ENCODE results near the gene LTBP3.

Gene LTBP3

GRCh38 chr11:65492387-65492636 lies 65.8 kb downstream of the LTBP3 start:
- no peak for TF ChIP-seq L3MBTL2 (conservative IDR thresholded peaks at IDR 0.05)
- no peak for TF ChIP-seq NFRKB (IDR thresholded peaks at IDR 0.05)
- TF ChIP-seq PKNOX1 (IDR thresholded peaks at IDR 0.05), result no peak
- no peak for TF ChIP-seq ARNT (IDR thresholded peaks at IDR 0.05)
- TF ChIP-seq ELF4 (IDR thresholded peaks at IDR 0.05), result no peak
- no peak for TF ChIP-seq SP1 (IDR thresholded peaks at IDR 0.05)
- TF ChIP-seq SUZ12 (IDR thresholded peaks at IDR 0.05), result no peak
- TF ChIP-seq TARDBP (IDR thresholded peaks at IDR 0.05), result no peak
- no peak for TF ChIP-seq HDGF (IDR thresholded peaks at IDR 0.05; ENCODE audit: borderline replicate concordance)
- TF ChIP-seq BHLHE40 (IDR thresholded peaks at IDR 0.05; ENCODE audit: borderline replicate concordance), result no peak
- CTCF ChIA-PET, result interaction anchor here (0.5 to 2.1 kb wide), 3 partner anchors 21 to 396 kb away, joined by 3 to 8 read pairs (median 7); partner anchors contain the start of gene FIBP

DNA sequence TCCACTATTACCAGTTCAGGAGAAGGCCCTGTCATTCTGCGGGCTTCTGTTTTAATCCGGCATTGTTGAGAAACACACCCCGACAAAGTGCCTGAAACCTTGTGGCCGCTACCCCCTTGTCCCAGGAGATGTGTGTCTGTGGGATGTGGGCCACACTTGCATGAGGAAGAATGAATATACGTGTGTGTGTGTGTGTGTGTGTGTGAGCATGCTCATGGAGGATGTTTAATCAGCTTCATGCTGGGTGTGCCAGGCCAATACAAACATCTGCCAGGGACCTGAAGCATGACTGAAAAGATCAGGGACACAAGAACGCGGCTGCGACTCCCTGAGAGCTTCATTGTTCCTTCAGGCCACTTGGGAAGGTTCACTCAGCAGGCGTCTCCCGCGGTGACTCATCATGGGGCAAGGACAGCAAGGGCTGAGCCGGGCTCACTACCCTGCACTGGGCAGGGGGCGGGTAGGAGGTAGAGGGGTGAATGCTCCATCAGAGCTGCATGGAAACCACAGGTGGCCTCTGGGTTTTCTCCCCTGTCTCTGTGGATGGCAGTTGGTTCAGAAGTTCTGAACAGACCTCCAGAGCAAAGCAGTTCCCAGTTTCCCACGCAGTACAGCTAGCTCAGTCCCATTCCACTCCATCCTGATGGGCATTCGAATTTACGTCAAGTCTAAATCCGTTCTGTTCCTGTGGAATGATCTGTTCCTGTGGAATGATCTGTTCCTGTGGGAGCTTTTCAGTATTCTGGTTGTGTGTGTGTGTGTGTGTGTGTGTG lies 66.4 kb downstream of the LTBP3 start:
- DNase-seq (ENCODE audit: extremely low spot score), result no peak
- TF ChIP-seq BHLHE40 (IDR thresholded peaks at IDR 0.05; ENCODE audit: borderline replicate concordance) (no peak), ELF4 (IDR thresholded peaks at IDR 0.05) (no peak), FOXA1 (IDR thresholded peaks at IDR 0.05) (no peak), FOXK2 (IDR thresholded peaks at IDR 0.05) (no peak), CTBP1 (IDR thresholded peaks at IDR 0.05; ENCODE audit: borderline replicate concordance) (no peak), NFRKB (IDR thresholded peaks at IDR 0.05) (no peak), ZNF384 (IDR thresholded peaks at IDR 0.05) (no peak), PKNOX1 (IDR thresholded peaks at IDR 0.05) (no peak), L3MBTL2 (conservative IDR thresholded peaks at IDR 0.05) (no peak), SUZ12 (IDR thresholded peaks at IDR 0.05) (no peak), TARDBP (IDR thresholded peaks at IDR 0.05) (no peak), HDGF (IDR thresholded peaks at IDR 0.05; ENCODE audit: borderline replicate concordance) (no peak), FOXM1 (IDR thresholded peaks at IDR 0.05; ENCODE audit: borderline replicate concordance) (no peak), LEF1 (IDR thresholded peaks at IDR 0.05; ENCODE audit: borderline replicate concordance) (no peak), ARNT (IDR thresholded peaks at IDR 0.05) (no peak), SP1 (IDR thresholded peaks at IDR 0.05) (no peak)
- ChIA-PET CTCF (interaction anchor here (0.5 to 2.1 kb wide), 5 partner anchors 13 to 396 kb away, joined by 3 to 8 read pairs (median 5); partner anchors contain the start of gene FIBP), POLR2A (interaction anchor here (1.2 to 29.4 kb wide), 7 partner anchors 11 to 158 kb away, joined by 3 to 1783 read pairs (median 5); partner anchors contain the start of genes DPF2, MALAT1 and NEAT1)

More at GRCh38 chr11:65492387-65492636, 65.8 kb downstream of the LTBP3 start:
- no peak for DNase-seq (ENCODE audit: extremely low spot score)
- POLR2A ChIA-PET, result interaction anchor here (1.2 to 29.4 kb wide), 6 partner anchors 11 to 159 kb away, joined by 3 to 1783 read pairs (median 300); partner anchors contain the start of genes DPF2, MALAT1 and NEAT1

- no peak for TF ChIP-seq L3MBTL2 (conservative IDR thresholded peaks at IDR 0.05)
- no peak for TF ChIP-seq ZNF384 (IDR thresholded peaks at IDR 0.05)
- TF ChIP-seq SP1 (IDR thresholded peaks at IDR 0.05), result no peak
- no peak for TF ChIP-seq PKNOX1 (IDR thresholded peaks at IDR 0.05)
- no peak for TF ChIP-seq FOXA1 (IDR thresholded peaks at IDR 0.05)
- TF ChIP-seq LEF1 (IDR thresholded peaks at IDR 0.05; ENCODE audit: borderline replicate concordance), result no peak
- TF ChIP-seq CTBP1 (IDR thresholded peaks at IDR 0.05; ENCODE audit: borderline replicate concordance), result no peak
- no peak for TF ChIP-seq HDGF (IDR thresholded peaks at IDR 0.05; ENCODE audit: borderline replicate concordance)
- TF ChIP-seq NFRKB (IDR thresholded peaks at IDR 0.05), result no peak
- no peak for TF ChIP-seq SUZ12 (IDR thresholded peaks at IDR 0.05)
These were observed 67.0 kb downstream of the LTBP3 start for GRCh38 chr11:65491163-65491465.

DNA sequence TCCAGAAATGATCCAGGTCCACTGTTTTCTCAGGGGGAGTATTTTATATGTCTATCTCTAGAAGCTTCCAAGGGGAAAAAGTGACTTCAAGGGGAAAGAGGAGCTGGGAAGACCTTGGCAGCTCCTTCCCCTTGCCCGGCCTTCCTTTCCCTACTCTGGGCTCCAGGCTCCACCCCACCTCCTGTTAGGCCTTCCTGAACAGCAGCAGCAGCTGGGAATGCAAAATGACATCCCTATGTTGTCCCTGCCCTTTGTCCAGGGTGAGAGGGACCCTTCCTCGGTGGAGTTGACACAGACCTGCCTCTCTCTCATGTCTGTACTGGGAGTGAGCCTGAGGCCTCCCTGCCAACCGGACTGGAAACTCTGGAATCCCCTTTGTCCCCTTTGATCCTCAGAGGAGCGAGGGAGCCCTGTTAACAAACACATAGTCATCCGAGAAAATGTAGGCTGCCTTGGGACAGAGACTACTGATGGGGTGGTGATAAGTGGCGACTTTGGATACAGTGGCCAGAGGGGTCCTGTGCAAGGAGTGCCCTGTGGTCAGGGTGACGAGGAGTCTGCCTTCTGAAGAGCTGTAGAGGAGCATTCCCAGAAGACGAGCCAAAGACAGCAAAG lies 68.3 kb downstream of the LTBP3 start:
- ChIA-PET CTCF (interaction anchor here (1.1 to 3.2 kb wide), 4 partner anchors 9 to 20 kb away, joined by 3 to 13 read pairs (median 4); partner anchors contain the start of gene MALAT1), POLR2A (interaction anchor here (12.7 to 29.4 kb wide), 3 partner anchors 13 to 67 kb away, joined by 594 to 1783 read pairs (median 1436); partner anchors contain the start of genes MALAT1 and NEAT1)
- no peak for DNase-seq (ENCODE audit: extremely low spot score)
- TF ChIP-seq FOXM1 (IDR thresholded peaks at IDR 0.05; ENCODE audit: borderline replicate concordance), result no peak

More at GRCh38 chr11:65491163-65491465, 67.0 kb downstream of the LTBP3 start:
- ChIA-PET POLR2A (interaction anchor here (1.2 to 29.4 kb wide), 6 partner anchors 12 to 68 kb away, joined by 3 to 1783 read pairs (median 300); partner anchors contain the start of genes MALAT1 and NEAT1), CTCF (interaction anchor here (0.9 to 2.1 kb wide), 3 partner anchors 12 to 74 kb away, joined by 3 to 8 read pairs (median 5); no protein-coding TSS in a partner anchor)
- DNase-seq (ENCODE audit: extremely low spot score), result no peak

DNA sequence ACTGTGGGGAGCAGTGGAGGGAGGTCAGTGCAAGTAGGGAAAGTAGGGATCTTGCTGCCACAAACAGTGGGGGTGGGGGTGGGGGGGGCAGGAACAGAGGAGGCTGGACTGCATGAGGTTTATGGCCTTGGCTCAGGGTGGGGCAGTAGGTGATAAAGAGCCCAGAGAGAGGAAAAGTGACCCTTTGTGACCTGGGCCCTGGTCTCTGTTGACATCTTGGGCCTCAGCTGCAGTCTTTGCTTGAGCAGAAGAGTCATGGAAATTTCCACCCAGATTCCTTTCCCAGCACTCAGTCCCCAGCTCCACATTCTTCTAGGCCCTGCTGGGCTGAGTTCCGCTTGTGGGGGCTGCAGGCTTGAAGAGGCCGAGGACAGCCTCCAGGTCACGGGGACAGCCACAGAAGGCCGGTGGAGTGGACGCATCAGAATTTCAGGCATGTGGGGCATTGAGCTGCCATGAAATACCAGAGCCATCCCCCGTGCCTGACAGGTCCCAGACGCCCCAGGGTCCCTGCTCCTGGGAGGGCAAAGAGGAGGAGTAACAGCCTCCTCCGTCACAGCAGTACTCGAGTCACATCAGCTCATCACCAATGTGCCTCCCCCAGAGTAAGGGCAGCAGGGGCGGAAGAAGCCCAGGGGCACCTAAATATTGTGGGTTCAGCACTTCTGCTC lies 69.0 kb downstream of the LTBP3 start:
- no peak for DNase-seq (ENCODE audit: extremely low spot score)
- CTCF ChIA-PET, result interaction anchor here (1.0 to 3.2 kb wide), 6 partner anchors 8 to 20 kb away, joined by 3 to 13 read pairs (median 4); partner anchors contain the start of gene MALAT1
- TF ChIP-seq CTBP1 (IDR thresholded peaks at IDR 0.05; ENCODE audit: borderline replicate concordance), result no peak
- no peak for TF ChIP-seq SP1 (IDR thresholded peaks at IDR 0.05)
- no peak for TF ChIP-seq TARDBP (IDR thresholded peaks at IDR 0.05)
- POLR2A ChIA-PET, result interaction anchor here (12.7 to 29.4 kb wide), 3 partner anchors 14 to 67 kb away, joined by 594 to 1783 read pairs (median 1436); partner anchors contain the start of genes MALAT1 and NEAT1

All from HEK293T (cell line).